IMR-90 (cell line): ENCODE measurements around the gene ARF6. TPM values are rescaled to one million over a fixed set of nuclear protein-coding genes. Genes with fewer than 3 reads are reported as not detected.

Experiments
- ATAC-seq: fragments of 200-7000 bp; cut with Tn5 transposase; 2 replicates; pipeline ENCODE4 v1.9.1; 2020; ENCODE audit warnings: low read depth, mild to moderate bottlenecking, moderate library complexity
- BruUV-seq: library from RNA; stranded (reverse); fragments of 400-500 nt; replicated peaks from 2 replicates; lab custom pipeline; 2021; lab: Mats Ljungman, UMichigan
- CTCF ChIA-PET: fragments of 300-600 bp; formaldehyde crosslinking; extraction: SDS; loops from one replicate; lab custom pipeline; 2021; ENCODE audit warnings: antibody characterized with exemption; lab: Yijun Ruan, JAX
- POLR2A ChIA-PET: fragments of 300-600 bp; sonication (Branson Sonifier 250); formaldehyde crosslinking; loops from one replicate; lab custom pipeline; 2022; ENCODE audit warnings: antibody characterized with exemption; ENCODE audit not compliant: unreplicated experiment; lab: Charles Lee
- DNase-seq: peaks from one replicate; pipeline ENCODE4 v3.0.0; 2013
- H2AFZ ChIP-seq: replicated peaks from 2 replicates; pipeline ENCODE3; 2013; ENCODE audit warnings: low read length, mild to moderate bottlenecking; ENCODE audit not compliant: poor library complexity
- H2AK5ac ChIP-seq: 2 replicates; pipeline ENCODE4 v1.6.1; 2013; ENCODE audit warnings: low read depth, low read length, inconsistent platforms
- H2AK9ac ChIP-seq: replicated peaks from 2 replicates; pipeline ENCODE3; 2013; ENCODE audit warnings: mild to moderate bottlenecking, low read depth, low read length, moderate library complexity; ENCODE audit not compliant: poor library complexity
- H2BK120ac ChIP-seq: 2 replicates; pipeline ENCODE4 v1.6.1; 2013; ENCODE audit warnings: low read depth, low read length, inconsistent platforms
- H2BK15ac ChIP-seq: 3 replicates; pipeline ENCODE4 v1.6.1; 2013; ENCODE audit warnings: low read depth, low read length, inconsistent platforms
- H2BK20ac ChIP-seq: 2 replicates; pipeline ENCODE4 v1.6.1; 2013; ENCODE audit warnings: low read depth, mild to moderate bottlenecking, inconsistent platforms, low read length, moderate library complexity
- H2BK5ac ChIP-seq: 2 replicates; pipeline ENCODE4 v1.6.1; 2013; ENCODE audit warnings: mild to moderate bottlenecking, low read depth, low read length, inconsistent platforms; ENCODE audit not compliant: poor library complexity, severe bottlenecking
- H3K14ac ChIP-seq: replicated peaks from 2 replicates; pipeline ENCODE4 v1.6.1; 2013; ENCODE audit warnings: low read depth, low read length, inconsistent platforms
- H3K18ac ChIP-seq: 2 replicates; pipeline ENCODE4 v1.6.1; 2013; ENCODE audit warnings: low read depth, low read length, control low read depth
- H3K23ac ChIP-seq: 2 replicates; pipeline ENCODE4 v1.6.1; 2013; ENCODE audit warnings: low read depth, low read length, inconsistent platforms
- H3K27ac ChIP-seq: 2 replicates; pipeline ENCODE4 v1.5.1; 2013; ENCODE audit warnings: mild to moderate bottlenecking, control low read depth, low read length; ENCODE audit not compliant: insufficient read depth
- H3K27me3 ChIP-seq: 2 replicates; pipeline ENCODE4 v1.6.1; 2013; ENCODE audit warnings: low read length; ENCODE audit not compliant: control insufficient read depth, insufficient read depth
- H3K36me3 ChIP-seq: 2 replicates; pipeline ENCODE4 v1.6.1; 2013; ENCODE audit warnings: low read length, mixed read lengths; ENCODE audit not compliant: control insufficient read depth, insufficient read depth
- H3K4ac ChIP-seq: 2 replicates; pipeline ENCODE4 v1.6.1; 2013; ENCODE audit warnings: low read depth, low read length, inconsistent platforms
- H3K4me1 ChIP-seq: 2 replicates; pipeline ENCODE4 v1.6.1; 2013; ENCODE audit warnings: low read length, mixed read lengths; ENCODE audit not compliant: control insufficient read depth, insufficient read depth
- H3K4me2 ChIP-seq: 2 replicates; pipeline ENCODE4 v1.6.1; 2013; ENCODE audit warnings: low read depth, mild to moderate bottlenecking, control low read depth, low read length, moderate library complexity
- H3K4me3 ChIP-seq: 2 replicates; pipeline ENCODE4 v1.5.1; 2013; ENCODE audit warnings: low read depth, mild to moderate bottlenecking, control low read depth, low read length, moderate library complexity; ENCODE audit not compliant: insufficient read depth
- H3K56ac ChIP-seq: 2 replicates; pipeline ENCODE4 v1.6.1; 2013; ENCODE audit warnings: low read length, inconsistent platforms; ENCODE audit not compliant: insufficient read depth; ENCODE audit errors: extremely low read depth
- H3K79me1 ChIP-seq, 2 experiments: 2 replicates each; pipeline ENCODE4 v1.6.1; 2013; ENCODE audit warnings: low read length in 2 of 2, inconsistent platforms in 1 of 2, low read depth in 1 of 2
- H3K9ac ChIP-seq: 2 replicates; pipeline ENCODE4 v1.6.1; 2013; ENCODE audit warnings: low read depth, low read length, control low read depth
- H3K9me1 ChIP-seq: 2 replicates; pipeline ENCODE4 v1.6.1; 2013; ENCODE audit warnings: low read length, inconsistent platforms; ENCODE audit not compliant: insufficient read depth
- H3K9me3 ChIP-seq: 2 replicates; pipeline ENCODE4 v1.6.1; 2013; ENCODE audit warnings: low read length; ENCODE audit not compliant: control insufficient read depth, insufficient read depth
- H4K20me1 ChIP-seq: 2 replicates; pipeline ENCODE4 v1.6.1; 2013; ENCODE audit warnings: low read length, inconsistent platforms; ENCODE audit not compliant: insufficient read depth
- H4K5ac ChIP-seq: 2 replicates; pipeline ENCODE4 v1.6.1; 2013; ENCODE audit warnings: mild to moderate bottlenecking, low read depth, low read length, control low read depth
- H4K8ac ChIP-seq, 2 experiments: 2 replicates each; pipeline ENCODE4 v1.6.1; 2013; ENCODE audit warnings: low read depth in 2 of 2, low read length in 2 of 2, control low read depth in 1 of 2, inconsistent platforms in 1 of 2
- H4K91ac ChIP-seq: 2 replicates; pipeline ENCODE4 v1.6.1; 2013; ENCODE audit warnings: low read depth, low read length, inconsistent platforms; ENCODE audit not compliant: insufficient read depth
- BHLHE40 ChIP-seq: fragments of 150-350 bp; IDR thresholded peaks from 2 replicates; pipeline ENCODE4 v1.6.1; 2016; ENCODE audit warnings: mild to moderate bottlenecking, low read depth, low read length
- CEBPB ChIP-seq: IDR thresholded peaks from 2 replicates; pipeline ENCODE4 v1.6.1; 2012; ENCODE audit warnings: low read depth, low read length, improper control_type of control experiment
- WGBS, 2 experiments: methylation state at CpG; one replicate each; pipeline versions ENCODE4 v1.1.5 to v1.1.7; 2013; ENCODE audit warnings: missing lambda C conversion rate in 2 of 2; ENCODE audit not compliant: insufficient read length in 1 of 2; ENCODE audit errors: extremely low coverage in 2 of 2; 5-methylcytosine and 5-hydroxymethylcytosine counted together
- dilution Hi-C: fragments of 300-500 bp; cut with HindIII; formaldehyde crosslinking; loops from one replicate; pipeline ENCODE4 v1.14.3; 2018; ENCODE audit warnings: low sequenced_read_pairs; ENCODE audit not compliant: unreplicated experiment
- in situ Hi-C: fragments of 300-500 bp; cut with MboI; formaldehyde crosslinking; loops from 3 replicates; pipeline ENCODE4 v1.14.3; 2019; ENCODE audit warnings: low sequenced_read_pairs, inconsistent platforms, mixed read lengths
- intact Hi-C: fragments of 100-400 bp; cut with micrococcal nuclease; formaldehyde crosslinking; loops from 2 replicates; pipeline ENCODE4 v1.10.0; 2022
- microRNA-seq, 2 experiments: library from miRNA; stranded (forward) in 1 of 2; unstranded in 1 of 2; fragments of 10-50 nt in 1 of 2; fragments of <30 nt in 1 of 2; gene quantifications in 1 of 2; microRNA quantifications in 1 of 2; one replicate each; pipeline versions ENCODE3 to v1.1.0; 2013 to 2020; ENCODE audit not compliant: insufficient read depth in 1 of 2, insufficient read length in 1 of 2, unreplicated experiment in 1 of 2
- polyA plus RNA-seq, 3 experiments: library from polyadenylated mRNA; depleted of rRNA; stranded (reverse); fragments of >200 nt; gene quantifications; 2 replicates each; pipeline ENCODE4 v1.2.3, GENCODE V29; 2012; ENCODE audit warnings: low replicate concordance in 1 of 3
- small RNA-seq, 5 experiments: library from RNA; depleted of rRNA; stranded (forward); fragments of <200 nt; gene quantifications; one replicate each; pipeline ENCODE3, GENCODE V24; 2012
- total RNA-seq: library from RNA; depleted of rRNA; stranded (reverse); fragments of >200 nt; gene quantifications from 2 replicates; pipeline ENCODE4 v1.2.3, GENCODE V29; 2012; rRNA removed
- TF ChIP-seq, protein P1 (sequence below): conservative IDR thresholded peaks from 2 replicates; pipeline ENCODE4 v1.5.1; 2012; ENCODE audit warnings: mild to moderate bottlenecking, low read depth, low read length, improper control_type of control experiment

ARF6 gene
- total and polyA plus RNA-seq, 2 of the 4 experiments (the other 2 are of a cell fraction) = 32.1 to 40.1 TPM

DNA sequence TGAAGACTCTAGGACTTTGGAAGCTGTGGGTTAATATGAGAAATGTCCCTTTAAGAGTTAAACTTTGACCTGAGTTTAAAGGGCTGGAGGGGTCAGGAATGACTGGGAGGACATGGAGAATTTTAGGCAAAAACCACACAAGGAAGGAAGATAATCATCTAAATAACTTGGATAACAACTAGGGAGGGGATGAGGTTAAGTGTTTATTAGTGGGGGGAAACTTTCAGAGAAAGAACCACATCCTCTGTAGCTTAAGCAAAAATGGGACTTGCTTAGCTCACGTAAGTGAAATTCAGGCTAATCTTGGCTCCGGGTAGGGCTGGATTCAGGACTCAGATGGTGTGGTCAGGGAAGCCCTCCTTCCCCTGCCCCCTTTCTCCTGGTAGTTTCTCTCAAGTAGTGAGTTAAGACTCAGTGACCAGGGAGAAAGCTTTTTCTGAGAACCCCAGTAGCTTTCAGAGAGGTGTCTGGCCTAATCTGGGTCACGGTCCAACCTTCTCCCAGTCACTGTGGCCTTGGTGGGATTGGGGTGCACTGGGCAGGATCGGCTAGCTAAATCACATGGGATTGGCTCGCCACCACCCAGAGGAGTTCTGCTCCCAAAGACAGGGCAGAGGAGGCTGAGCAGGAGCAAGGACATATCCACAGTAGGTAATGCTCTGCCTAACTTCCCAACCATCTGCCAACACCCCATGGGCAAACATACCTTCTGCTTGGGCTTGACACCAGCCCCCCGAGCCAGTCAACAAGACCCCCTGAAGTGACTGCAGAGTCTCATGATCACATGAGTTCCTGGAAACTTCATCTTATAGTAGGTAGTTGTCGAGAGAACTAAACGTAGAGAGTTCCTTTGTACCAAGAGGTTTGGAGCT lies 52.8 kb downstream of the ARF6 start:
- Histone ChIP-seq H2AFZ (peak overlapping the region; percentile 3), H3K14ac (0 out of 2 replicates have a peak overlapping the region, but pooled peaks have one; percentile 45), H3K36me3 (no peaks in the 10 kb centered on the region), H3K23ac (0 out of 2 replicates have a peak overlapping the region, but pooled peaks have one; percentile 3), H3K4me2 (no peak overlapping the region), H3K79me1 (no peaks in the 10 kb centered on the region), H2BK20ac (peak overlapping the region; percentile 9; the same call in 1 of the 2 replicates), H3K4ac (peak overlapping the region; percentile 27; the same call in 1 of the 2 replicates), H3K9ac (no peak overlapping the region), H3K18ac (peak overlapping the region; percentile 24; the same call in 1 of the 2 replicates), H4K91ac (no peak overlapping the region), H2BK120ac (peak overlapping the region; percentile 30; the same call in 1 of the 2 replicates), H3K4me3 (no peak overlapping the region), H2AK5ac (peak overlapping the region; percentile 44), H4K8ac (no peak overlapping the region; a peak in 1 of 4 replicates), H3K4me1 (peaks cover 2% of the 10 kb centered on the region; the same call in 1 of the 2 replicates), H2BK15ac (peak overlapping the region; percentile 10; the same call in 1 of the 3 replicates), H2AK9ac (no peak overlapping the region), H4K5ac (no peak overlapping the region), H4K20me1 (no peaks in the 10 kb centered on the region), H3K27ac (no peak overlapping the region), H3K56ac (no peak overlapping the region), H3K9me1 (peaks cover 10% of the 10 kb centered on the region), H3K27me3 (no peaks in the 10 kb centered on the region), H2BK5ac (no peak overlapping the region), H3K9me3 (no peaks in the 10 kb centered on the region)
- ATAC-seq (no peak), DNase-seq (no peak)
- no TSS peak for BruUV-seq
- intact Hi-C loops (no loop called here), dilution Hi-C loops (no loop called here), in situ Hi-C loops (no loop called here)
- POLR2A ChIA-PET = interaction anchor here (0.5 kb wide), 1 partner anchor 40 kb away, joined by 3 read pairs; no protein-coding TSS in a partner anchor
- TF ChIP-seq, protein P1, sequence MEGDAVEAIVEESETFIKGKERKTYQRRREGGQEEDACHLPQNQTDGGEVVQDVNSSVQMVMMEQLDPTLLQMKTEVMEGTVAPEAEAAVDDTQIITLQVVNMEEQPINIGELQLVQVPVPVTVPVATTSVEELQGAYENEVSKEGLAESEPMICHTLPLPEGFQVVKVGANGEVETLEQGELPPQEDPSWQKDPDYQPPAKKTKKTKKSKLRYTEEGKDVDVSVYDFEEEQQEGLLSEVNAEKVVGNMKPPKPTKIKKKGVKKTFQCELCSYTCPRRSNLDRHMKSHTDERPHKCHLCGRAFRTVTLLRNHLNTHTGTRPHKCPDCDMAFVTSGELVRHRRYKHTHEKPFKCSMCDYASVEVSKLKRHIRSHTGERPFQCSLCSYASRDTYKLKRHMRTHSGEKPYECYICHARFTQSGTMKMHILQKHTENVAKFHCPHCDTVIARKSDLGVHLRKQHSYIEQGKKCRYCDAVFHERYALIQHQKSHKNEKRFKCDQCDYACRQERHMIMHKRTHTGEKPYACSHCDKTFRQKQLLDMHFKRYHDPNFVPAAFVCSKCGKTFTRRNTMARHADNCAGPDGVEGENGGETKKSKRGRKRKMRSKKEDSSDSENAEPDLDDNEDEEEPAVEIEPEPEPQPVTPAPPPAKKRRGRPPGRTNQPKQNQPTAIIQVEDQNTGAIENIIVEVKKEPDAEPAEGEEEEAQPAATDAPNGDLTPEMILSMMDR = no peak
- TF ChIP-seq CEBPB (no peak), BHLHE40 (no peak)
- WGBS, 2 experiments = 71% methylated on average over 1 of the region's 8 CpGs; no CpG with 5 or more reads in 1 of the 2 experiments
- CTCF ChIA-PET = no interaction called here

Small RNA genes lying within 50 kb of the gene (microRNA-seq; reads per million reads assigned to microRNA genes)
- not detected for gene RF00017 (ENCODE audit: insufficient read depth, insufficient read length)
- gene RN7SL2 (ENCODE audit: insufficient read depth, insufficient read length) = not detected
- not detected for gene RN7SL3 (ENCODE audit: insufficient read depth, insufficient read length)
- gene RNU6-189P (ENCODE audit: insufficient read depth, insufficient read length) = not detected

Small RNA genes lying within 50 kb of the gene (small RNA-seq; reads per million reads assigned to genes)
- gene RF00017 = 0 reads per million in 5 experiments
- 0 to 1.4 (median 0) reads per million in 5 experiments for gene RN7SL2
- 0 to 5.8 (median 1.1) reads per million in 5 experiments for gene RN7SL3
- 0 reads per million in 5 experiments for gene RNU6-189P

Other genes with a start within 250 kb of the ARF6 start
- gene POLE2, start 204.9 kb upstream of the ARF6 start, total RNA-seq = 12.2 and 18.1 TPM in 2 replicates
- gene POLE2, start 204.9 kb upstream of the ARF6 start, polyA plus RNA-seq (2012; rRNA removed) = 10.3 and 12.3 TPM in 2 replicates
- 0.90 and 1.9 TPM in 2 replicates for gene KLHDC1, start 200.0 kb upstream of the ARF6 start, total RNA-seq
- 0.34 and 0.51 TPM in 2 replicates for gene KLHDC1, start 200.0 kb upstream of the ARF6 start, polyA plus RNA-seq (2012; rRNA removed)
- 41.8 and 51.1 TPM in 2 replicates for gene KLHDC2, start 124.9 kb upstream of the ARF6 start, total RNA-seq
- gene KLHDC2, start 124.9 kb upstream of the ARF6 start, polyA plus RNA-seq (2012; rRNA removed) = 27.0 and 29.2 TPM in 2 replicates
- 30.5 and 76.1 TPM in 2 replicates for gene NEMF, start 40.3 kb upstream of the ARF6 start, total RNA-seq
- 19.3 and 19.5 TPM in 2 replicates for gene NEMF, start 40.3 kb upstream of the ARF6 start, polyA plus RNA-seq (2012; rRNA removed)
- gene VCPKMT, start 223.5 kb downstream of the ARF6 start, total RNA-seq = 2.5 and 4.7 TPM in 2 replicates
- gene VCPKMT, start 223.5 kb downstream of the ARF6 start, polyA plus RNA-seq (2012; rRNA removed) = 4.7 and 5.2 TPM in 2 replicates